ENCODE data around the gene TRABD2A. TPM values are rescaled to one million over a fixed set of nuclear protein-coding genes. Genes with fewer than 3 reads are reported as not detected.
"Not testable (repeated sequence)": the region's sequence is repeated elsewhere in the genome, so short reads cannot be mapped to it uniquely, and the experiment has no call there.

TRABD2A gene
- total RNA-seq, 2 donors from 2014 or later, result 60.5 to 93.7 TPM

DNA sequence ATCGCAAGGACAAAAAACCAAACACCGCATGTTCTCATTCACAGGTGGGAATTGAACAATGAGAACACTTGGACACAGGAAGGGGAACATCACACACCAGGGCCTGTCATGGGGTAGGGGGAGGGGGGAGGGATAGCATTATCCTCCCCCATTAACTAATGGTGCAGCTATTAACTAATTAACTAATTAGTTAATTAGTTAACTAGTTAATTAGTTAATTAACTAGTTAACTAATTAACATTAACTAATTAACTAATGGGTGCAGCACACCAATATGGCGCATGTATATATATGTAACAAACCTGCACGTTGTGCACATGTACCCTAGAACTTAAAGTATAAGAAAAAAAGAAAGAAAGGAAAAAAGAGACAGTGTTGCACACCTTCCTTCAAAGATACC lies 12.6 kb downstream of the TRABD2A start:
- peak overlapping the region; percentile 81 for H3K27ac Mint-ChIP-seq
- not testable (repeated sequence) for DNase-seq; H3K27me3 Mint-ChIP-seq; ATAC-seq; H3K9me3 ChIP-seq (ENCODE audit: control insufficient read depth, low read length, poor library complexity, severe bottlenecking); H3K4me3 Mint-ChIP-seq
- H3K4me1 Mint-ChIP-seq, result peaks cover 34% of the 10 kb centered on the region
- H3K36me3 Mint-ChIP-seq (ENCODE audit: low read depth), result peaks cover 13% of the 10 kb centered on the region

DNA sequence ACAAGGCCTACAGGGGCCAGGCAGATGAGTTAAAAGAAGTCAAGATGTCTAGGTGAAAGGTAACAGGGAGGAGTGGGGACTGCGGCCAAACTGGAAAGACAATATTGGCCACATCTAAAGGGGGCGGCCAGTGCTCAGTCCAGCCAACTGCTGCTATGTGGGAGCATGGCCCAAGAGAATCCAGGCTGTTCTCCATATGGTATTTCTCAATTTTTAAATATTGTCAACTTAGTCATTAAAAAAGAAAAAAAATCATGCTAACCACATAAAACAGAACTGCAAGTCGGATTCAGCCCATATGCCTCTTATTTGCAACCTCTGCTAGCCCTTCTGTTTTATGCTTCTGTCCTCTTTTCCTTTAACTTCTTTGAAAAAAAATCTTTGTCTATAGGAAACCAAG lies 14.8 kb downstream of the TRABD2A start:
- Mint-ChIP-seq H3K36me3 (ENCODE audit: low read depth) (peaks cover 13% of the 10 kb centered on the region), H3K4me1 (peaks cover 39% of the 10 kb centered on the region), H3K27ac (peak overlapping the region; percentile 91), H3K4me3 (no peak overlapping the region), H3K27me3 (no peaks in the 10 kb centered on the region)
- H3K9me3 ChIP-seq (ENCODE audit: control insufficient read depth, low read length, poor library complexity, severe bottlenecking), result no peaks in the 10 kb centered on the region
- DNase-seq (no peak), ATAC-seq (no peak)

DNA sequence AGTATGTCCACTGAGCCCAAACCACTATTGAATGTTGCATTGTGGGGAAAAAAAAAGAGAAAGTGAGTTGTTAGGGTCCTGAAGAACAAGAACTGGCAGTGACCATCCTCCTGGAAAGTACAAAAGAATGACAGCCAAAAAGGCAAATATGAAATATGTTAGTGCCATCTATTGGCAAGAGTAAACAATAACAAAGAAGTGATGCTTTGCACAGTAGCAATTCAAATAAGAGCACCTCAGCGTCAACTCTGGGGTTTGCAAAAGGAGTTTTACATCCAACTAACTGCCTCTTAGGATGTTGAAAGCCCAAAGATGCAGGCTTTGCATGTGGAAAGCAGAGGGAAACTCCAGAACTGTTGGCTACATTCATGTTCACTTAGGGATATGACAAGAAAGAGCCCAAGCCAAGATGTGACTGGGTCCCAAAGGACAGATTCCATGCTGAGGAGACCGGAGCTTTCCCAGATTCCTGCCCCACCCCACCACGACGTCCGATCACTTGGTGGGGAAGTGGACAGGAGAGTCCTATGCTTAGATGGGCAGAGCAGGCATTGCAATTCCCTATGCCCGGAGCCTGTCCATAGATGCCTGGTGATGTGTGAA lies 15.6 kb downstream of the TRABD2A start:
- Mint-ChIP-seq H3K36me3 (ENCODE audit: low read depth) (peaks cover 9% of the 10 kb centered on the region), H3K4me1 (peaks cover 39% of the 10 kb centered on the region), H3K27me3 (no peaks in the 10 kb centered on the region), H3K27ac (peak overlapping the region; percentile 91), H3K4me3 (peak overlapping the region; percentile 69)
- no peak for DNase-seq
- peak; percentile 81 for ATAC-seq
- no peaks in the 10 kb centered on the region for H3K9me3 ChIP-seq (ENCODE audit: control insufficient read depth, low read length, poor library complexity, severe bottlenecking)

- DNase-seq, result no peak
- Mint-ChIP-seq H3K27me3 (no peaks in the 10 kb centered on the region), H3K27ac (peak overlapping the region; percentile 87), H3K36me3 (ENCODE audit: low read depth) (peaks cover 2% of the 10 kb centered on the region), H3K4me3 (no peak overlapping the region), H3K4me1 (peaks cover 61% of the 10 kb centered on the region)
- ATAC-seq, result no peak
- H3K9me3 ChIP-seq (ENCODE audit: control insufficient read depth, low read length, poor library complexity, severe bottlenecking), result no peaks in the 10 kb centered on the region
Observed at GRCh38 chr2:84862006-84862405, 18.9 kb downstream of the TRABD2A start.

DNA sequence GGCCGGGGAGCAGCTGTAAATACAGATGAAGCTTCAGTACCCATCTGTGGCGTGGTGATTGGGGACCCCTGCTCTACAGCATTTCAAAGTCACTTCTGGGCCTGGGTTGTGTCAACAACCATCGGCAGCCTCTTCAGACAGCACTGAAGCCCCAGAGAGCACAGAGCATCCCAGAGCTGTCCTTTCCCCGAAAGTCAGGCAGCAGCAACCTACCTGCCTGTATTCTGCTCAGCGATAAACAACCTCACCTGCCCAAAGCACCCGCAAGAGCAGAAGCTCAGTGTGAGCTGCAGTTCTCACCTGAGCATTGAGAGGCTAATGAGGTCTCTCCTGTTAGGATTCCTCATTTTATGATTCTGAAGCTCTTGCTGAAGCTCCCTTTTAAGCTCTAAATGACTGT lies 19.3 kb downstream of the TRABD2A start:
- H3K4me3 Mint-ChIP-seq, result peak overlapping the region; percentile 45
- H3K36me3 Mint-ChIP-seq (ENCODE audit: low read depth), result peaks cover 2% of the 10 kb centered on the region
- no peaks in the 10 kb centered on the region for H3K27me3 Mint-ChIP-seq
- no peak for ATAC-seq
- H3K9me3 ChIP-seq (ENCODE audit: control insufficient read depth, low read length, poor library complexity, severe bottlenecking), result no peaks in the 10 kb centered on the region
- H3K4me1 Mint-ChIP-seq, result peaks cover 60% of the 10 kb centered on the region
- DNase-seq, result no peak
- peak overlapping the region; percentile 87 for H3K27ac Mint-ChIP-seq

DNA sequence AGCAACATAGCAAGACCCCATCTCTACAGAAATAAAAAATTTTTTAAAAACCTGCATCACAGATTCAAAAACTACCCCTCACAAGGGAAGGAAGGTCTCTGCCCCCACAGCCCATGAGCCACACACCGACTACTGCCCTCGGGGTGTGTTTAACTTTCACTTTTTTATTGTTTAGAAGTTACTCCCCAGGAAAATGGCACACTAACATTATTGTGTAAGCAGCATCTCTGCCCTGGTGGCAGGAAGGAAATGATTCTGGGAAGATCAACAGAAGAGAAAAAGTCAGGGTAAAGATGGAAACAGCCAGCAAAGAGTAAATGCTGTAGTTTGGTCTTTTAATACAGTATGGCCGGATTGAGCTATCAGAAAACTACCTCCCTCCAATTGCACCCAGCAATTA lies 21.9 kb downstream of the TRABD2A start:
- H3K27ac Mint-ChIP-seq, result peak overlapping the region; percentile 88

GRCh38 chr2:84858123-84858522 lies 22.8 kb downstream of the TRABD2A start:
- H3K4me1 Mint-ChIP-seq, result peaks cover 67% of the 10 kb centered on the region
- H3K27me3 Mint-ChIP-seq, result no peaks in the 10 kb centered on the region
- ATAC-seq (no peak), DNase-seq (no peak)
- H3K36me3 Mint-ChIP-seq (ENCODE audit: low read depth), result no peaks in the 10 kb centered on the region
- H3K27ac Mint-ChIP-seq, result peak overlapping the region; percentile 88
- peak overlapping the region; percentile 60 for H3K4me3 Mint-ChIP-seq
- no peaks in the 10 kb centered on the region for H3K9me3 ChIP-seq (ENCODE audit: control insufficient read depth, low read length, poor library complexity, severe bottlenecking)

More for the DNA sequence above, 21.9 kb downstream of the TRABD2A start:
- Mint-ChIP-seq H3K4me1 (peaks cover 67% of the 10 kb centered on the region), H3K36me3 (ENCODE audit: low read depth) (no peaks in the 10 kb centered on the region), H3K27me3 (no peaks in the 10 kb centered on the region), H3K4me3 (peak overlapping the region; percentile 60)
- DNase-seq, result no peak
- H3K9me3 ChIP-seq (ENCODE audit: control insufficient read depth, low read length, poor library complexity, severe bottlenecking), result no peaks in the 10 kb centered on the region
- no peak for ATAC-seq

- H3K4me1 Mint-ChIP-seq, result peaks cover 65% of the 10 kb centered on the region
- H3K27ac Mint-ChIP-seq, result peak overlapping the region; percentile 88
- DNase-seq (no peak), ATAC-seq (no peak)
- H3K9me3 ChIP-seq (ENCODE audit: control insufficient read depth, low read length, poor library complexity, severe bottlenecking), result no peaks in the 10 kb centered on the region
- H3K27me3 Mint-ChIP-seq, result no peaks in the 10 kb centered on the region
- H3K4me3 Mint-ChIP-seq, result peak overlapping the region; percentile 68
- no peaks in the 10 kb centered on the region for H3K36me3 Mint-ChIP-seq (ENCODE audit: low read depth)
Observed at GRCh38 chr2:84857566-84857965, 23.3 kb downstream of the TRABD2A start.

- Mint-ChIP-seq H3K4me1 (peaks cover 62% of the 10 kb centered on the region), H3K4me3 (no peak overlapping the region), H3K27ac (peak overlapping the region; percentile 88), H3K27me3 (no peaks in the 10 kb centered on the region), H3K36me3 (ENCODE audit: low read depth) (peaks cover 5% of the 10 kb centered on the region)
- H3K9me3 ChIP-seq (ENCODE audit: control insufficient read depth, low read length, poor library complexity, severe bottlenecking), result no peaks in the 10 kb centered on the region
- DNase-seq (no peak), ATAC-seq (peak; percentile 72)
Observed at GRCh38 chr2:84856787-84857186, 24.1 kb downstream of the TRABD2A start.

DNA sequence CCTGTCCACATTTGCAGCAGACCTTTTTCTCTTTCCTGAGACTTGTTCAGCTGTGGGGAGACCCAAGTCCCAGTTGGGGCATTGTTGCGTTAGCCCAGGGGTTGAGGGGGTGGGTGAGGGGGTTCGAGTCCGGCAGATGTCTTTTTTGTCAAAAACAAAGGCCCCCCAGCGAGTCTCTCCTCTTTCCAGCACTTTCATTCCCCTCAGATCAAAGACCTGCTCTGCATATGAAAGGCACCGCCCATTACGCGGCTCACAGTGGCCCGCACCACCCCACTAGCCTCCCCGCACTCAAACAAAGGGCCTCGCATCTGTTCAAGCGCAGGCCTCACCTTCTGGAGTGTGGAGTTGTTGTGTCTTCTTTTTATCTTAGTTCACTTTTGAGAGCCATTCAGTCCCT lies 25.2 kb downstream of the TRABD2A start:
- DNase-seq (no peak), ATAC-seq (peak; percentile 33)
- Mint-ChIP-seq H3K27me3 (no peaks in the 10 kb centered on the region), H3K36me3 (ENCODE audit: low read depth) (peaks cover 5% of the 10 kb centered on the region), H3K4me3 (peak overlapping the region; percentile 72), H3K4me1 (peaks cover 66% of the 10 kb centered on the region), H3K27ac (peak overlapping the region; percentile 88)
- no peaks in the 10 kb centered on the region for H3K9me3 ChIP-seq (ENCODE audit: control insufficient read depth, low read length, poor library complexity, severe bottlenecking)

- no peaks in the 10 kb centered on the region for H3K9me3 ChIP-seq (ENCODE audit: control insufficient read depth, low read length, poor library complexity, severe bottlenecking)
- ATAC-seq, result no peak
- H3K4me1 Mint-ChIP-seq, result peaks cover 67% of the 10 kb centered on the region
- H3K36me3 Mint-ChIP-seq (ENCODE audit: low read depth), result peaks cover 5% of the 10 kb centered on the region
- no peak for DNase-seq
- peak overlapping the region; percentile 88 for H3K27ac Mint-ChIP-seq
- H3K27me3 Mint-ChIP-seq, result no peaks in the 10 kb centered on the region
- H3K4me3 Mint-ChIP-seq, result peak overlapping the region; percentile 72
Observed at GRCh38 chr2:84854850-84855249, 26.0 kb downstream of the TRABD2A start.

DNA sequence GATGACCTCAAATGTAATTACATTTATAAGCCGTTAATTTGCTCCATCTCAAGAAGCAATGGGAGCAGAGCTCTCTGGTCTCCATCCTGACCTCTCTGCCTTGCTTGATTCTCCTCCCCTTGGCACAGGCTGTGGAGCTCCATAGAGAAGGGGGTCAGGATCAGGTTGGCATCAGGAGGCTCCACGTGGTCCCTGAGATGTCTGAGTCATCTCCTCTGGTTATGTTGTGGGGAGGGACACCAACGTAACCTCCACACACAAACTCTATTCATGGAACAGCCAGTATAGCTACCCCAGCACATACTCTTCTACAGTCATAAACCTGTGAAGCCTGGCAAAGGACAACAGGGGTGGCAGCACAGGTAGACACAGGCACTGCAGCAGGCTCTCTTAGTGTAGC lies 29.0 kb downstream of the TRABD2A start:
- Mint-ChIP-seq H3K27ac (peak overlapping the region; percentile 100), H3K36me3 (ENCODE audit: low read depth) (peaks cover 10% of the 10 kb centered on the region), H3K27me3 (no peaks in the 10 kb centered on the region), H3K4me1 (peaks cover 67% of the 10 kb centered on the region), H3K4me3 (peak overlapping the region; percentile 16)
- H3K9me3 ChIP-seq (ENCODE audit: control insufficient read depth, low read length, poor library complexity, severe bottlenecking), result no peaks in the 10 kb centered on the region
- no peak for ATAC-seq
- no peak for DNase-seq

GRCh38 chr2:84850471-84850870 lies 30.4 kb downstream of the TRABD2A start:
- peak overlapping the region; percentile 100 for H3K27ac Mint-ChIP-seq
- peaks cover 10% of the 10 kb centered on the region for H3K36me3 Mint-ChIP-seq (ENCODE audit: low read depth)
- ATAC-seq, result no peak
- DNase-seq, result no peak
- peak overlapping the region; percentile 26 for H3K4me3 Mint-ChIP-seq
- H3K9me3 ChIP-seq (ENCODE audit: control insufficient read depth, low read length, poor library complexity, severe bottlenecking), result no peaks in the 10 kb centered on the region
- no peaks in the 10 kb centered on the region for H3K27me3 Mint-ChIP-seq
- H3K4me1 Mint-ChIP-seq, result peaks cover 70% of the 10 kb centered on the region

GRCh38 chr2:84849271-84849952 lies 31.5 kb downstream of the TRABD2A start:
- peak; percentile 19 for ATAC-seq
- H3K36me3 Mint-ChIP-seq (ENCODE audit: low read depth), result peaks cover 10% of the 10 kb centered on the region
- peak overlapping the region; percentile 100 for H3K27ac Mint-ChIP-seq
- H3K4me1 Mint-ChIP-seq, result peaks cover 65% of the 10 kb centered on the region
- H3K27me3 Mint-ChIP-seq, result no peaks in the 10 kb centered on the region
- no peak for DNase-seq
- no peaks in the 10 kb centered on the region for H3K9me3 ChIP-seq (ENCODE audit: control insufficient read depth, low read length, poor library complexity, severe bottlenecking)
- H3K4me3 Mint-ChIP-seq, result peak overlapping the region; percentile 86
